GM23248 (cell line): Measurements from ENCODE around the gene SLC2A5. TPM values are rescaled to one million over a fixed set of nuclear protein-coding genes. Genes with fewer than 3 reads are reported as not detected.

ENCODE experiments used
- DNase-seq: peaks from one replicate; pipeline ENCODE4 v3.0.0-alpha.2; 2015
- H2AFZ ChIP-seq: fragments of 200-600 bp; sonication (generic); 2 replicates; pipeline ENCODE4 v1.6.1; 2016; ENCODE audit warnings: antibody characterized with exemption
- H3F3A ChIP-seq: fragments of 200-600 bp; sonication (generic); 2 replicates; pipeline ENCODE4 v1.6.1; 2016; ENCODE audit warnings: mild to moderate bottlenecking, antibody characterized with exemption, mixed run types; ENCODE audit not compliant: insufficient read depth
- H3K27ac ChIP-seq: fragments of 200-600 bp; sonication (generic); 2 replicates; pipeline ENCODE4 v1.5.1; 2016; ENCODE audit warnings: mild to moderate bottlenecking
- H3K27me3 ChIP-seq: fragments of 200-600 bp; sonication (generic); replicated peaks from 2 replicates; pipeline ENCODE4 v1.6.1; 2016; ENCODE audit warnings: mild to moderate bottlenecking; ENCODE audit not compliant: insufficient read depth
- H3K36me3 ChIP-seq: fragments of 200-600 bp; sonication (generic); 2 replicates; pipeline ENCODE4 v1.6.1; 2016; ENCODE audit warnings: low read depth, mild to moderate bottlenecking
- H3K4me1 ChIP-seq: fragments of 200-600 bp; sonication (generic); 2 replicates; pipeline ENCODE4 v1.6.1; 2016; ENCODE audit warnings: mild to moderate bottlenecking; ENCODE audit not compliant: insufficient read depth
- H3K4me2 ChIP-seq: fragments of 200-600 bp; sonication (generic); one replicate; pipeline ENCODE4 v1.6.1; 2016; ENCODE audit warnings: mild to moderate bottlenecking; ENCODE audit not compliant: unreplicated experiment
- H3K4me3 ChIP-seq: fragments of 200-600 bp; sonication (generic); 2 replicates; pipeline ENCODE4 v1.5.1; 2016; ENCODE audit warnings: mild to moderate bottlenecking
- H3K79me2 ChIP-seq: fragments of 200-600 bp; sonication (generic); 2 replicates; pipeline ENCODE4 v1.6.1; 2016; ENCODE audit warnings: mild to moderate bottlenecking; ENCODE audit not compliant: insufficient read depth
- H3K9ac ChIP-seq: fragments of 200-600 bp; sonication (generic); 2 replicates; pipeline ENCODE4 v1.6.1; 2016; ENCODE audit warnings: mild to moderate bottlenecking
- H3K9me2 ChIP-seq: fragments of 200-600 bp; sonication (generic); 2 replicates; pipeline ENCODE4 v1.6.1; 2016; ENCODE audit warnings: mixed run types, mild to moderate bottlenecking, moderate library complexity; ENCODE audit not compliant: insufficient read depth
- H3K9me3 ChIP-seq: fragments of 200-600 bp; sonication (generic); one replicate; pipeline ENCODE4 v1.6.1; 2017; ENCODE audit warnings: low read depth
- H4K20me1 ChIP-seq: fragments of 200-600 bp; sonication (generic); 2 replicates; pipeline ENCODE4 v1.6.0; 2016; ENCODE audit not compliant: insufficient read depth
- EZH2 ChIP-seq: fragments of 200-600 bp; sonication (generic); IDR thresholded peaks from 2 replicates; pipeline ENCODE4 v1.6.1; 2018; ENCODE audit warnings: antibody characterized with exemption, mild to moderate bottlenecking; ENCODE audit not compliant: insufficient read depth, poor library complexity, severe bottlenecking
- EZH2phosphoT487 ChIP-seq: fragments of 200-600 bp; sonication (generic); IDR thresholded peaks from 2 replicates; pipeline ENCODE4 v1.6.1; 2018; ENCODE audit warnings: antibody characterized with exemption, moderate library complexity, mild to moderate bottlenecking, low read depth; ENCODE audit not compliant: insufficient read depth
- WGBS, 2 experiments: methylation state at CpG; one replicate each; pipeline ENCODE4 v1.1.6; 2015 to 2017; ENCODE audit warnings: low lambda C conversion rate in 2 of 2, low coverage in 1 of 2; ENCODE audit errors: missing lambda C conversion rate in 2 of 2; 5-methylcytosine and 5-hydroxymethylcytosine counted together
- in situ Hi-C: fragments of 300-500 bp; cut with MboI; formaldehyde crosslinking; loops from 2 replicates; pipeline ENCODE4 v1.15.0; 2020
- polyA plus RNA-seq: library from polyadenylated mRNA; unstranded; fragments of >200 nt; fragmentation: Nextera tagmentation; extraction: Ambion mirVana; gene quantifications from 2 replicates; pipeline ENCODE4 v1.2.1, GENCODE V29; 2016
- total RNA-seq: library from RNA; depleted of rRNA; stranded (reverse); fragments of >200 nt; shearing (Covaris generic); gene quantifications from 2 replicates; pipeline ENCODE4 v1.2.3, GENCODE V29; 2014

Gene SLC2A5
- total and polyA plus RNA-seq, 2 experiments from 2014 or later, result 0.29 to 0.54 TPM

DNA sequence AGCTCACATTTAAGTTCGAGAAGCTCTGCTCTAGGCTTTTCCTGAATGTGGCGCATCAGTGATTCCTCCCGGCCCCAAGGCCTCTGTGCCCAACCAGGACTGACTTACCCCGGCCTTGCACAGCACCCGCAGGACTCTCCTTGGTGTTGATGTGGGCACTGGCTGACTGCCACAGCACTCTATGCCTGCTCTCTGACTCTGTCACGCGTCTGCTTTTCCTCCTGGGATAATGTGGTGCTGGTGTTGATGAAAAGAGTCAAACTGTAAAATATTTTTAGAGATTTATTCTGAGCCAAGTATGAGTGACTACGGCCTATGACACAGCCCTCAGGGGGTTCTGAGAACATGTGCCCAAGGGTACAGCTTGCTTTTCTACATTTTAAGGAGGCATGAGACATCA lies 15.5 kb upstream of the SLC2A5 start:
- peaks cover 13% of the 10 kb centered on the region; the same call in 1 of the 2 replicates for H3F3A ChIP-seq
- H3K27ac ChIP-seq, result no peak overlapping the region
- in situ Hi-C loops, result no loop called here
- DNase-seq, result peak; percentile 50
- no peak overlapping the region for H2AFZ ChIP-seq
- no peaks in the 10 kb centered on the region for H3K36me3 ChIP-seq
- TF ChIP-seq EZH2phosphoT487 (no peak), EZH2 (no peak)
- 74 to 76% methylated on average over 8 of the region's 8 CpGs for WGBS, 2 experiments
- 0 out of 2 replicates have a peak, but pooled peaks cover 7% of the 10 kb centered on the region for H3K4me1 ChIP-seq
- no peaks in the 10 kb centered on the region for H3K79me2 ChIP-seq
- no peak overlapping the region for H3K4me3 ChIP-seq
- no peaks in the 10 kb centered on the region for H3K9me3 ChIP-seq
- H3K9me2 ChIP-seq, result no peaks in the 10 kb centered on the region
- H4K20me1 ChIP-seq, result no peaks in the 10 kb centered on the region
- H3K4me2 ChIP-seq, result no peak overlapping the region
- no peak overlapping the region for H3K9ac ChIP-seq
- H3K27me3 ChIP-seq, result peaks cover 7% of the 10 kb centered on the region; the same call in 1 of the 2 replicates

DNA sequence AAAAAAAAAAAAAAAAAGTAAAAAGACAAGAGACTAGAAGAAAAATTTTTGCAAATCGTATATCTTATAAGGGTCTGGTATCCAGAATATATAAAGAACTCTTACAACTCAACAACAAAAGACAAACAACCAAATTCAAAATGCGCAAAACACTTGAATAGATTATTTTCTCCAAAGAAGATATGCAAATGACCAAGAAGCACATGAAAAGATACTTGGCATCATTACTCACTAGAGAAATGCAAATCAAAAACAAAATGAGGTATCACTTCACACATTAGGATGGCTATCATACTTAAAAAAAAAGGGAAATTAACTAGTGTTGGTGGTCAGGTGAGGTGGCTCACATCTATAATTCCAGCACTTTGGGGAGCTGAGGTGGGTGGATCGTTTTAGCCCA lies 12.0 kb upstream of the SLC2A5 start:
- Histone ChIP-seq H3K9me3 (no peaks in the 10 kb centered on the region), H3K9ac (no peak overlapping the region), H3K79me2 (no peaks in the 10 kb centered on the region), H3K27me3 (no peaks in the 10 kb centered on the region), H3K4me3 (no peak overlapping the region), H3K36me3 (no peaks in the 10 kb centered on the region), H3F3A (peaks cover 22% of the 10 kb centered on the region), H3K4me2 (no peak overlapping the region), H4K20me1 (no peaks in the 10 kb centered on the region), H2AFZ (no peak overlapping the region), H3K4me1 (peaks cover 13% of the 10 kb centered on the region; the same call in 1 of the 2 replicates), H3K27ac (no peak overlapping the region), H3K9me2 (no peaks in the 10 kb centered on the region)
- in situ Hi-C loops, result no loop called here
- DNase-seq, result no peak
- WGBS, 2 experiments, result 78 to 79% methylated on average over 3 of the region's 3 CpGs
- TF ChIP-seq EZH2 (no peak), EZH2phosphoT487 (no peak)

DNA sequence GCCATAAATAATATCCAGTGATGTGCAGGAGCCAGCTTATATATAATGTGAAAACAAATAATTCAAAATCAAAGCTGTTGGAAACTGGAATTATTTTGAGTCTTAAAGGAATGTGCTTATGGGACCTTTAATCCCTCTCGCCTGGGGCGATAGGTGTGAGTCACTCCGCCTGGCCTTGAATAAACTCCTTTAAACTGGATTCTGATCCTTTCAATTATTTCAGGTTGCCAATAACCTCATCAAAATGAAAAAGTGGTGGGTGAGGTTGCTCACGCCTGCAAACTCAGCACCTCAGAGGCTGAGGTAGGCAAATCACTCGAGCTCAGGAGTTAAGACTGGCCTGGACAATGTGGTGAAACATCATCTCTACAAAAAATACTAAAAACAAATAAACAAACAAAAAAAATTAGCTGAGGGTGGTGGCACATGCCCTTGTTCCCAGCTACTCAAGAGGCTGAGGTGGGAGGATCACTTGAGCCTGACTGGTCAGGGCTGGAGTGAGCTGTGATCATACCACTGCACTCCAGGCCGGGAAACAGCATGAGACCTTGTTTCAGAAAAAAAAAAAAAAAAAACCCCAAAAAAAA lies 11.4 kb upstream of the SLC2A5 start:
- Histone ChIP-seq H2AFZ (no peak overlapping the region), H3F3A (peaks cover 22% of the 10 kb centered on the region), H3K79me2 (no peaks in the 10 kb centered on the region), H3K4me1 (peaks cover 13% of the 10 kb centered on the region; the same call in 1 of the 2 replicates), H3K9me2 (no peaks in the 10 kb centered on the region), H3K4me2 (no peak overlapping the region), H3K27ac (no peak overlapping the region), H3K9ac (no peak overlapping the region), H4K20me1 (no peaks in the 10 kb centered on the region), H3K27me3 (no peaks in the 10 kb centered on the region), H3K36me3 (no peaks in the 10 kb centered on the region), H3K4me3 (no peak overlapping the region), H3K9me3 (no peaks in the 10 kb centered on the region)
- TF ChIP-seq EZH2phosphoT487, result no peak
- no peak for TF ChIP-seq EZH2
- 89 to 94% methylated on average over 6 of the region's 6 CpGs for WGBS, 2 experiments
- in situ Hi-C loops, result no loop called here
- DNase-seq, result no peak

DNA sequence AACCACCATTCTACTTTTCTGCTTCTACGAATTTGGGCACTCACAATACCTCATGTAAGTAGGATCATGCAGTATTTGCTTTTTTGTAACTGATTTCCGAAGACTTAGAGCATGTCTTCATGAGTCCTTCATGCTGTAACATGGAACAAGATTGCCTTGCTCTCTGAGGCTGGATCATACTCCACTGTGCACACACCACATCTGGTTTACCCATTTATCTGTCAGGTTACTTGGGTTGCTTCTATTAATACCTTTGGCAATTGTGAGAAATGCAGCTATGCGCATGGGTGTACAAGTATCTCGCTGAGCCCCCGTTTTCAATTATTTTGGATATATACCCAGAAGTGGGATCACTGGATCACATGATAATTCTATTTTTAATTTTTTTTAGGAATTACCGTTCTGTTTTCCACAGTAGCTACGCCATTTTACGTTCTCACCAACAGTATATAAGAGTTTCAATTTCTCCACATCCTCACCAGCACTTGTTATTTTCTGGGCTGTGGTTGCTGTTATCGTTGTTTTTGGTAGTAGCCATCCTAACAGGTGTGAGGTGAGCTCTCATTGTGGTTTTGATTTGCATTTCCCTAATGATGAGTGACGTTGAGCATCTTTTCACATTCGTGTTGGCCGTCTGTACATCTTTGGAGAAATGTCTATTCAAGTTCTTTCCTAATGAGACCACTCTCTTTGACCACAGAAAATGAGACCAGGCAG lies 10.7 kb upstream of the SLC2A5 start:
- H3K9me3 ChIP-seq, result no peaks in the 10 kb centered on the region
- no peak overlapping the region for H3K9ac ChIP-seq
- H3K27me3 ChIP-seq, result no peaks in the 10 kb centered on the region
- H3F3A ChIP-seq, result peaks cover 18% of the 10 kb centered on the region
- no peak overlapping the region for H3K27ac ChIP-seq
- H3K79me2 ChIP-seq, result no peaks in the 10 kb centered on the region
- no peak for TF ChIP-seq EZH2phosphoT487
- TF ChIP-seq EZH2, result no peak
- no peak overlapping the region for H2AFZ ChIP-seq
- H3K4me2 ChIP-seq, result no peak overlapping the region
- no peaks in the 10 kb centered on the region for H3K9me2 ChIP-seq
- no peak overlapping the region for H3K4me3 ChIP-seq
- in situ Hi-C loops, result no loop called here
- no peak for DNase-seq
- 79 to 81% methylated on average over 12 of the region's 12 CpGs for WGBS, 2 experiments
- H3K36me3 ChIP-seq, result no peaks in the 10 kb centered on the region
- H3K4me1 ChIP-seq, result peaks cover 13% of the 10 kb centered on the region; the same call in 1 of the 2 replicates
- no peaks in the 10 kb centered on the region for H4K20me1 ChIP-seq
